Ureter (tissue), 1 donor: ENCODE results near the gene C1QTNF1. TPM values are rescaled to one million over a fixed set of nuclear protein-coding genes. Genes with fewer than 3 reads are reported as not detected.

Experiments used
- DNase-seq: peaks from one replicate; pipeline ENCODE4 v3.0.0-alpha.2; 2020; ENCODE audit warnings: low spot score
- total RNA-seq: library from RNA; stranded (reverse); gene quantifications from one replicate; pipeline ENCODE4 v1.2.4, GENCODE V29; 2023
- donor health status: DM: yes; HTN: yes; CAD: no.

C1QTNF1 gene
- total RNA-seq, 1 donor from 2014 or later: 108 TPM

DNA sequence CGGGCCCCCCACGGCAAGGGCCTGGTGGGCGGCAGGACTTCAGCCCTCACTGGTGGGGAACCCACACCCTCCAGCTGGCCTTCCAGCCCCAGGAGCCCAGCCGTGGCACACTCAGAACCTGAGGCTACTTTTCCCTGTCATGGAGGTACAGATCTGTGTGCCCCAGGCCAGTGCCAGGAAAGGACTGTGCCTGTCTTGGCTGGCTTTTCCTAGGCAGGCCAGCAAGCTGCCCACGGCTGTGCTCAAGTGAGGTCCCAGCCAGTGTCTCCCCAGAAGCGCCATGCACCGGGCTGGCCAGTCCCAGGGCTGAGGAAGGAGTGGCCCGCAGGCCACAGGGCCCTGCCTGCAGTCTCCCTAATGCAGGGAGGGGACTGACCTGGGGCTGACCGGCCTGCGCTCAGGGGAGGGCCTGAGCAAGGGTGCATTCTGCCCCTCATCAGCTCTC is 67.3 kb downstream of the C1QTNF1 start:
- DNase-seq: no peak

GRCh38 chr17:79092567-79092966 is 68.6 kb downstream of the C1QTNF1 start:
- no peak for DNase-seq

- DNase-seq: no peak
Measured at GRCh38 chr17:79093270-79093669, 69.3 kb downstream of the C1QTNF1 start.

DNA sequence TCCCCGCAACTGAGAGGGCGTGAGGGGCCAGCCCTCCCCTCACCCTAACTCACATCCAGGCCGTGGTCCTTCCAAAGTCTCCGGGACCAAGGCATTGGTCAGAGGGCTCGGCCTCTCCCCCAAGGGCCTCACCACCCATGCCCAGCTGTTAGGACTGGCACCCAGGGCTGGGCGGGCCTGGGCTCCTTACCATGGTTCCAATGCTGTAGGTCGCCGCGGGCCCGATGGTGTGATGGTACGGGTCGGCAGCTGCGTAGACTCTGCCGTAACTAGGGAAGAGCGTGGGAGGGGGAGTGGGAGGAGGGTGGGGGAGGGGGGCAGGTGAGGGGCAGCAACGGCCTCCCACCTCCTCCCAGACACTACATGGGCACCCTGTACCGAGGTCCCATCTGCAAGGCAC is 70.3 kb downstream of the C1QTNF1 start:
- no peak for DNase-seq

DNA sequence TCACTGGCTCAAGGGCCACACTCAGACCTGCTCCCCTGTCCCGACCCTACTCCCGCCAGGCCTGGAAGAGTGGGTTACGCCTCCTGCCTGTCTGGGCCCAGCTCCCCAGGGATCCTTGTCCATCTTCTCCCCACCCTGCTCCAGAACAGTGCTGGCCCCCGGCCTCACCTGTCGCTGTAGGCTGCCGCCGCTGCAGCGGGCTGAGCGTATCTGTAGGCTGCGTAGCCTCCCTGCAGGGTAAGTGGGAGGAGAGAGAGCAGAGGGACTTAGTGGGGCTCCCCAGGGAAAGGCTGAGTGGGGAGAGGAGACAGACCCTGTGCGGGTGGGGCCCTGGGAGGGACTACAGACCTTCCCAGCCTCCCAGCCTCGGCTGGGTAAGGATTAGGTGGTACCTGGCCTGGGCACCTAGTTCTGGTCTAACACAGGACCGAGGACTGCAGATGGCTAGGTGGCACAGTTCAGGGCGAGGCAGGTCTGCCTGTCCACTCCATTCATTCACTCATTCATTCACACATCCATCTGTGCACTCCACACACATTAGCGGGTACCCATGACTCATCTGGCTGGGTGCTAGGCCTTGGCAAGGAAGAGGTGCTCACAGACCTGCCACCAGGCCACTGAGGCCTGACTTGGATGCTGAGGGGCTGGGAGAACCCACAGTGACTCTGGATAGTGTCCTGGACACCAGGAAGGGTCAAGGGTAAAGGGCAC is 71.5 kb downstream of the C1QTNF1 start:
- DNase-seq: no peak

GRCh38 chr17:79096477-79096876 is 72.5 kb downstream of the C1QTNF1 start:
- no peak for DNase-seq

GRCh38 chr17:79097226-79098055 is 73.5 kb downstream of the C1QTNF1 start:
- no peak for DNase-seq

DNA sequence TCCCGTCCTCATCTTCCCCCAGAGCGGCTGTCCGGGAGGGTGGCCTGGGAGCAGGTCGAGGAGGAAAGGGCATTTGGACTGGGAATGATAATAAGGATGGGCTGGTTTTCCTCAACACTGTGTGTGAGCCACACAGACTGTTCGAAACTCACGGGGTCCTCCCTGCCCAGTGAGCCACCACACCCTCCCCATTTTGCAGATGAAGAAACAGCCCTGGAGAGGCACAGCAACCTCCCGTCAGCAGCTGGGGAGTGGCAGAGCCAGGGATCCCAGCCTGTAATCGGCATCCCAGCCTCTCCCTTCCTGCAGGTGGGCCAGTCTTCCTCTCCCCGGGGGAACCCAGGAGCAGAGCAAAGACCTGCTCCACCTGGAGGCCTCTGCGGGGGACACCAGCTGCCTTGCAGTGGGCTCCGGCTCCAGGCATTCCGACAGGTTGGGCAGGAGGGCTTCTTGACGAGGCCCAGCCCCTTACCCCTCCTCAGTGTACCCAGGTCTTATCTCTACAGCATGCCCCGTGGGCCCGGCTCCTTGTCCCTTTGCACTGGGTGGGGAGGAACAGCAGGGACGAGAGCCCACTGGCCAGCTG is 74.4 kb downstream of the C1QTNF1 start:
- DNase-seq: no peak

Other genes starting within 250 kb of the C1QTNF1 start
- 55.6 TPM for gene CYTH1, start 241.9 kb upstream of the C1QTNF1 start, total RNA-seq
- gene USP36, start 183.4 kb upstream of the C1QTNF1 start, total RNA-seq: 92.0 TPM
- gene CEP295NL, start 121.0 kb upstream of the C1QTNF1 start, total RNA-seq: 5.2 TPM
- 118 TPM for gene TIMP2, start 98.8 kb upstream of the C1QTNF1 start, total RNA-seq
- gene LGALS3BP, start 44.2 kb upstream of the C1QTNF1 start, total RNA-seq: 393 TPM
- gene CANT1, start 14.4 kb upstream of the C1QTNF1 start, total RNA-seq: 53.7 TPM
- 119 TPM for gene ENGASE, start 50.7 kb downstream of the C1QTNF1 start, total RNA-seq